HG03060 (cell line): ENCODE results near the gene RIPK4.

ENCODE experiments used
- ATAC-seq: cut with Tn5 transposase; IDR thresholded peaks from one replicate; pipeline ENCODE4 v1.9.1; 2021; ENCODE audit warnings: low read depth, moderate number of reproducible peaks; ENCODE audit not compliant: unreplicated experiment

The RIPK4 gene

GRCh38 chr21:41766883-41767605, at the start of gene RIPK4:
TSS of gene RIPK4 (minus strand) at chr21:41767052. CDS start at chr21:41767041, 11 bp downstream.
- no peak for ATAC-seq

- no peak for ATAC-seq
Measured at GRCh38 chr21:41815652-41816582, 49.1 kb upstream of the RIPK4 start.

DNA sequence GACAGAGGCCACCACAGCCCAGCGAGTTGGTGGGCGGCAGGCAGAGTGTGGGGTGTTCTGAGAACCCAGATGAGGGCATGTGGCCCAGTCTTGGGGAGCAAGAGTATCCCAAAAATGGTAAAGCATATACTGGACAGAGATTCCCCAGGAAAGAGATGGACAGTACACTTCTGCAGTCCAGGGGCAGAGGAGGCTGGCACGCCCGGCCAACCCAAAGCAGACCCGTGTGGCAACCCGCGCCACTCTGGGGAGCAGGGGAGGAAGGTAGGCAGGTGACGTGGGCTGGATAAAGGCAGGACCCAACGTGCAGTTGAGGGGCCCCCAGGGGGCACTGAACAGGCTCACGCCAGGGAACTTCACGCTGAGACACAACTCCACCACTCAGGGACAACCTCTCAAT, 46.4 kb upstream of the RIPK4 start:
- ATAC-seq = no peak

GRCh38 chr21:41812679-41813078, 45.8 kb upstream of the RIPK4 start:
- no peak for ATAC-seq

GRCh38 chr21:41810597-41810932, 43.7 kb upstream of the RIPK4 start:
- ATAC-seq = no peak

DNA sequence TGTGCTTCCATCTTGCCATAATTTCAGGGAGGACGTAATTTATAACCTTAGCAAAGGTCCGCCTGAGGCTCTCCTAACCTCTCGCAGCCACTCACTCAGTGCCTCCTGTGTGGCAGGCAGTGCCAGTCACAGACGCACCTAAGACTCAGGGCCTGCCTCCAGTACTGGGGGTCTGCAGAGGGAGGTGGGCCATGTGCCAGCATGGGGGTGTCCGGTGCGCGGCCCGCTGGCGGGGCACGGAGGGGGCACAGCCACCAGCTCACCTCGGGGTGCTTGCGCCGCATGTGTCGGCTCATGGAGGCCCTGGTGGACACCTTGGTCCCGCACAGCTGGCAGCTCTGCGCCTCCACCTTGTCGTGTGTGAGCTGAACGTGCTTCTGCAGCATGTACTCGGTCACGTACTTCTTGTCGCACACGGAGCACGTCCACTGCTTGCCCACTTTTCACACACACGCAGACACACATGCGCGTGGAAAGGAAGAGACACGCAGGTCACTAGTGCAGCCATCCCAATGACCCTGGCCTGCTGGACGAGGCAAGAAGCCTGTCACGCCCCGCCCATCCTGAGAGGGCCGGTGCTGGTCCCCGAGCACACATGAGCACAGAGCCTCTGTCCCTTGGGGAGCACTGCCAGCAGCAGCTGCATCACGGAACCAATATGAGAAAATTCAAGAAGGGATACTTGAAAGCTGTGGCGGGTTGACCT, 43.2 kb upstream of the RIPK4 start:
- ATAC-seq = no peak

DNA sequence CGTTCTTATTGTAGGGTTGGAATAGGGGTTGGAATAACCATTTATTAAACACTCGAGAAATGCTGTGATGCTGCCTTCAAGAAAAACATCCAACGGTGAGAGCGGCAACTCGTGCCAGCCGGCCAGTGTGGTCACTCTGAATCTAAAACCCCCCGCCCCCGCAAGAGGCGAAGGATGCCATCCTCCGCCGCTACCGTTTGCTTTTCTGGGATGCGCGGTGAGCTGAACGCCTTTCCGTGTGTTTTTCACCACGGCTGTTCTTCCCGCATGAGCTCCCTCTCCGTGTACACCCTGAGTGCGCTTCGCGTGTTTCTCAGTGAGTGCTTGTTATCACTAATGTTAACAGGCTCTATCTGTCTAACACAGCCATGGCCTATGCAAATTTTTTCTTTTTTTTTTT, 42.0 kb upstream of the RIPK4 start:
- ATAC-seq = no peak

- ATAC-seq = no peak
Measured at GRCh38 chr21:41808094-41808493, 41.2 kb upstream of the RIPK4 start.

GRCh38 chr21:41806773-41807172, 39.9 kb upstream of the RIPK4 start:
- ATAC-seq = no peak

GRCh38 chr21:41805643-41806042, 38.8 kb upstream of the RIPK4 start:
- ATAC-seq = no peak

GRCh38 chr21:41805038-41805437, 38.2 kb upstream of the RIPK4 start:
- ATAC-seq = no peak

GRCh38 chr21:41804381-41804780, 37.5 kb upstream of the RIPK4 start:
- ATAC-seq = no peak

DNA sequence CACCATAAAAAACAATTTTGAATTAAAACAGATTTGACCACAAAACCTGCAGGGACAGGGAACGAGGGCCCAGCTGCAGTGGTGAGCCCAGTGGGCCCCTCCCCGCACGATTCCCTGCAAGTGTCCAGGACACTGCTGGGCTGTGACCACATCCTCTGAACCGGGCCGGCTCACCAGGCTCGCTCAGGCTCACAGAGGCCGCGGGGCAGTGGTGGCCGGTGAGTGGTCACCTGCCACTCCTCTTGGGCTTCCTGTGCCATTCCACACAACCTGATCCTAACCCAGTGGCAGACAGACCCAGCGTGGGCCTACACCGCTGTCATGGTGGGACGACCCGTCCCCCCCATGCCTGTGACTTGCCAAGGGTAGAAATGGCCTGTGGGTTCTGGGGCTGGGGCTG, 36.5 kb upstream of the RIPK4 start:
- ATAC-seq = no peak

DNA sequence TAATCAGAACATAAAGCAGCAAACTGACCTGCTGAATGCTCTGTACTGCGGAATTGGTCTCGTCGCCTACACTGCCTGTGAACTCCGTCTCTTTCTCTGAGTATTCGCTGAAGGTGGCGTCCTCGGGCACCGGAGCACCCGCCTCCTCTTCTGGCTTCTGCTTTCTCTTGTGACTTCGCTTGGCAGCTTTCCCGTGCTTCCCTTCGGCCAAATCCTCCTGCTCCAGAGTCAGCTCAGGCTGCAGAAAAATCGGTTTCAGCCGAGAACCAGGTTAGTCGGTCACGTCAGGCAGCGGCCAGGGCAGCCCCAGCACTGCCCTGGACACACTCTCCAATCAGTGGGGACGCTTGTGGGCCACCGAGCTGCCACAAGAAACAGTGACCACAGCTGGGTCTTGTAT, 35.8 kb upstream of the RIPK4 start:
- no peak for ATAC-seq

DNA sequence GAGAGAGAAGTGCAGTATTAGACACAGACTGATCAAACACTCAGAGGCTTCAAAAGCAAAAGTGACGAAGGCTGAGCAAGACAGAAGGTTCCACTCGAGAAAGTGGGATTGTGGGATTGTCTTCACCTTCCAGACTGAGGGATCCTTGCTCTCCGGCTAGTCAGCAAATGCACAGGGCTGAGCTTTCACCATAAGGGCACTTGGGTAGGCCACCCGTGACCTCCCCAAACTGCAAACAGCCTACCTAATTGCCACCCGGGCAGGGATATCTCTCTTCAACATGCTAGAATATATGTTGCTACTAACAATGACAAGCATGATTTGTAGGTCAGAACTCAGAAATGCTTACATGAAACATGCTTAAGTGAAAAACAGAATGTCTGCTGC, 35.3 kb upstream of the RIPK4 start:
- ATAC-seq = no peak

DNA sequence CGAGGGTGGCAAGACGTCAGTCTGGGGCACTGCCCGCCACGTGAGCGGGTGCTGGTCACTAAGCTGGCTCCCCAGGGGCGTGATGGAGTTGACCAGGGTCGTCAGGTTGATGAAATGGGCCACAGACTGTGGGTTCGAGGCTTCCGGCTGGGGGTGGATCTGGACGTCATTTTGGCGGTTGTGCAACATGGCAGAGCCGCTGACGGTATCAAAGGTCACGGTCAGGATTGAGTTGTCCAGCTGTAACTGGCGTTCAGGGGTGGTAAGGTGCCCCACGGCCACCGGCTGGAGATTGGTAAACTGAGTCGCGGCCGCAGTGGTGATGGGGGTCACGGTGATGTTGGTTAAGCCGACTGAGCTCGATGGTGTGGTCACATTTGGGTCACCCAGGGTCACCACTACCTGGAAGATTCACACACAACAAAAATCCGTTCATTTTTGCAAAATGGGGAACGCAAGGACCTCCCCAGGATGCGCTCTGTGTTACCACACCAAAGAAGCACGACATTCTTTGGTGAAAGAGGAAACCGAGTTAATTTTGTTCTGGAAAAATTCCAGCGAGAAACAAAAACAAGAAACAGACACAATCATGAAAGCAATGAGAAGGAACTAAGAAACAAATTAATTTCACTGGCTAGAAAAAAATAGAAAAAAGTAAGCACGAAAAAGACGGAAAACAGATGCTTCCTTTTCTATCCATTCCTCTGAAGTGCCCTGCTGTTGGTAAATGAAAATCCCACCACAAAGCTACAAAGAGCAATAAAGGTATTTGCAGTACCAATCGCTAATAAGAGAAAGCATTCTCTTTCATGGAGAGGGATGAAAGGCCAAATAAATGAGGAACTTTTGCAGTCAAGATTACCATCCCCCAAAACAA, 34.7 kb upstream of the RIPK4 start:
- ATAC-seq = no peak

DNA sequence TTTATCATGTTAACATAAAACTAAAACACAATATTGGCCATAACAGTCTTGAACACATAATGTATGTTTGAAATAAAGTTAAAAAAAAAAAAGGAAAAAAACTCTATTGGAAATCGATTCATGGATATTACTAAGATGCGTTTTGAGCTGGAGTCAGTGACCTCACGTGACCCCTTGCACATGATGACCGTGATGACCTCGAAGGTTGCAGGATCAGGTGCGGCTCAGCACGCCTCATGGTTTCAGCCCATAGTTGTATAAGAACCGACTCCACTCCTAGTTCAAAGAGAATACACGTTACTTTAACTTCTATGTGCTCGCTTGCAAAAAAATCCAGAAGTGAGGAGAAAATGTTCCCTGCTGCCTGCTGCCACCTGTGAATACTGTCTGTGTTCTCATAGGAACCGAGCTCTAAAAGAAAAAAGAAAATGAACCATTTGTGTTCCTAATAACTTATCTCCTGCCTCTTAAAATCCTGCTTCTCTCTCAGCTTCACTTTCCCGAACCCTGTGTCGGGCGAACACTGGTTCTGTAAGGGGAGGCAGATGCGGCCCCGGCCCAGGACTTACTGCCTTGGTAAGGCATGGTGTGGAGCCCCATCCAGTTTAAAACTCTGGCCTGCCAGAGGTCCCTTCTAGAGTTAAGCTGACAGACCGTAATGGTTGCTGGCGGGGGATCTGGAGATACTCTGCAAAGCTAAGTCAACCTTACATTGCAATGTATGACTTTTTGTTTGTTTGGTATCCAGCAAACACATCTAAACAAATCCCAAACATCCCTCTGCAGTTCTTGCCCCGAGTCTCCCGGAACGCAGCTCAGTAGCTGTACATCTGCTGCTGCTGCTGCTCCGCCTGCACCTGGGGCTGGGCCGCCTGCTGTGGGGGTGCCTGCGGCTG, 33.8 kb upstream of the RIPK4 start:
- ATAC-seq = no peak

DNA sequence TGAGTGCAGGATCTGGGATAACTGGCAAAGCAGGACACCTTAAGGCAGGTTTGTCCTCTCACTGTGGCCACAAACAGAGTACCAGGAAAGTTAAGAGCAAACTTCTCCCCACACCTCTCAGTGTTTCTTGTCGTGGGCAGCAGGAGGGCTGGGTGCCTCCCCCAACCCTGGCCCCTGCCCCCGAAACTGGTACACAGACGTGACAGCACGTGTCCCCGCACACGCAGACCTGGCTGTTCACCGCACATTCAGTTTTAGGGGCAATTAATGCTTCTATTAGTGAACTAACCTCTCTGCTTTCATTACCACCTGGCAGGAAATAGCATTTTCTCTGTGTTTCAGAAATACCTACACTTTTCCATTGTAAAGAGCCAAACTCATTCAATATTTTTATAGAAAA, 32.9 kb upstream of the RIPK4 start:
- ATAC-seq = no peak

GRCh38 chr21:41798326-41798725, 31.5 kb upstream of the RIPK4 start:
- no peak for ATAC-seq
